ENCODE data around the gene TMEM30A.
A peak's percentile ranks its signal among the peaks of the same experiment; 100 is the strongest.

TMEM30A gene

GRCh38 chr6:75284632-75285282, at the start of gene TMEM30A:
TSS of gene TMEM30A (minus strand) at chr6:75284792. CDS start at chr6:75284638, 154 bp downstream.
- peak; percentile 97 for DNase-seq

- DNase-seq = no peak
These were observed 49.1 kb upstream of the TMEM30A start for GRCh38 chr6:75333676-75334200.

- no peak for DNase-seq
These were observed 46.6 kb upstream of the TMEM30A start for GRCh38 chr6:75331151-75331550.

DNA sequence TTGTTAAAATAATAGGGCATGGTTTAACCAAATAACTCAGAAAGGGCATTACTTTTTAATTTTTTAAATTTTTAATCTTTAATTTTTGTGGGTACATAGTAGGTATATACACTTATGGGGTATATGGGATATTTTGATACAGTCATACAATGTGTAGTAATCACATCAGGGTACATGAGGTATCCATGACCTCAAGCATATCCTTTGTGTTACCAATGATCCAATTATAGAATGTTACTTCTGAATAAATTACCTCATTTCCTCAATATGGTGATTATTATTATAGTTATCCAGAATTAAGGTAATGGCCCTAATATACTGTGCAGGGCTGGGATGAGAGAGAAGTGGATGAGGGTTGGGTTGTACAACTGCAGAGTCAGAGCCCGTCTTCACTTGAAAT, 45.1 kb upstream of the TMEM30A start:
- no peak for DNase-seq

- DNase-seq = no peak
These were observed 43.2 kb upstream of the TMEM30A start for GRCh38 chr6:75327807-75328206.

- DNase-seq = no peak
These were observed 42.1 kb upstream of the TMEM30A start for GRCh38 chr6:75326557-75327258.

- DNase-seq = no peak
These were observed 34.3 kb upstream of the TMEM30A start for GRCh38 chr6:75318900-75319299.

DNA sequence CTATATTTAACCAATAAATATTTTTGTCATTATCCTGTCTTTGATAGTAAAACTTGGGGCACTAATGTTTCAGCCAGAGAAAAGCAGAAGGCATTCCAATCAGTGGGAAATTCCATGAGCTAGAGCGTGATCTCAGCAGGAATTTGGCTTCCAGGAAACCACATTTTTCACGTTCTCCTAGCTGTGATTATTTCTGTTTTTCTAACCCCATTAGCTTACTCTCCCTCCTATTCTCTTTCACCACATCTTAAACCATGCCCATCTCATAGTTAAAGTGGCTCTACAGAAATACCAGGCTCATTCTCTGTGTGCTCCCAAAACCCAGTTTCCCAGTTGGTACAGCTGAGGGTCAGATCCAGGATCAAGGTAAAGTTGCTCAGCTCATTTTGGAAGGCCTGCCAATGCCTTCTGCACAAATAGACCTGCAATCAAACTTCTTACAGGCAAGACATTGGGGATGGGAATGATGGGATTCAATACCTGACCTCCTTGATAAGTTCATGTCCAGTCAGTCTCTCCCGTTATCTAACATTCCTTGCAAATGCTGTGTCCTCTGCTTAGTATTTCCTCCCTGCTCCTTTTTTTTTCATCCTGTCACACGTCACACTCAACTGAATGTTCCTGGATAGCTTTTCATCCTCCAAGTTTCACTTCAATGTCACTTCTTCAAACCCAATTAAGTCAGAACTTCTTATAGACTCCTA, 33.1 kb upstream of the TMEM30A start:
- no peak for DNase-seq

- DNase-seq = no peak
These were observed 31.4 kb upstream of the TMEM30A start for GRCh38 chr6:75315978-75316377.

GRCh38 chr6:75308250-75308988, 23.8 kb upstream of the TMEM30A start:
- no peak for DNase-seq

GRCh38 chr6:75307364-75308004, 22.9 kb upstream of the TMEM30A start:
- no peak for DNase-seq

GRCh38 chr6:75306064-75306463, 21.5 kb upstream of the TMEM30A start:
- no peak for DNase-seq

GRCh38 chr6:75305573-75305972, 21.0 kb upstream of the TMEM30A start:
- DNase-seq = no peak

GRCh38 chr6:75302280-75302679, 17.7 kb upstream of the TMEM30A start:
- no peak for DNase-seq

DNA sequence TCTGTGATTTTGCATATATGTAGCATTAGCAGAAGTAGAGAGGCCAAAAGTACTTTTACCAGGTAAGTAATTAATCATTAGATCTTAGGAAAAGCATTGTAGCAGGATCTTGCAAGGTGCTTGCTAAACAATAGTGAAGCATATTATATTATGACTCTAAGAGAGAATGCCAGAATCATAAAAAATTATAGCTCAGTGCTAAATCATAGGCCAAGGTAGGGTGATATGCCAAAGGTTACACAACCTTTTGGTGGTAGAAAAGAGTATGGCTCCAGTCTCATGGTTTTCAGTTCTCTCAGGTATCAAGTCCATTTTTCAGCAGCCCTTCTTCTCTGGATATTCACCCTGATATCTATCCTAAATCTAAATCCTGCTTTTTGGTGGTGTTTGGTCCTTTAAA, 16.9 kb upstream of the TMEM30A start:
- no peak for DNase-seq

- DNase-seq = no peak
These were observed 16.5 kb upstream of the TMEM30A start for GRCh38 chr6:75301088-75301487.

GRCh38 chr6:75300531-75300855, 15.9 kb upstream of the TMEM30A start:
- DNase-seq = no peak

DNA sequence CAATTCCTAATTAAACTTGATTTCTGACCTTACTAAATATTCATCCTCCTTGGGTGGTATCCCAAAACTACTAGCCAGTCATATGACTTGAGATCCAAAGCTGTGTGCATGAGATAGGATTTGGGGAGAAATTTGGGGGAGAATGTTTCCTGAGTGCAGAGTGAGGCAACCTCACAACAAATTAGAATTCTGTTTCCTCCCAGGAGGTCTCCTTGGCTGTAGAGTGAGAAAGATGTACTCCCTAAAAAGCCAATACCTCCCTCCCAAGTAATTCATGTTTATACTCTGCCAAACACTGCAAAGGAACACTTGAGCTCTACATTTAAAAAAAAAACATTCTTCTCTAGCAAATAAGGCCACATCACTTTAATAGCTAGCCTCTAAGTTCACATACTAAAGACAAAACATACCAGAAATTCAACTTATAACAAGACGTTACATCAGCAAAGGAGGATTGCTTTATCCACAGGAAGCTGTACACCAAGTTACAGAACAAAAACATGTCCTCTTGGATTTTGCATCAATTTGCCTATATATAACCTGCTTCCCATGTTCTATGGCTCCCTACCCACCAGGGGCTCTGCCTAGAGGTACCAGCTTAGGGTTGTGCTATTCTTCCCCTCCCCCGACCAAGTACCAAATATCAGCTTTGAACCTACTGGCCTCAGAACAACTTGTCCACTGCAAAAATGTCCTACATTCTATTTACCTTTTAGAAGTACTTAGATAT, 15.4 kb upstream of the TMEM30A start:
- no peak for DNase-seq

GRCh38 chr6:75296811-75297779, 12.5 kb upstream of the TMEM30A start:
- DNase-seq = no peak

GRCh38 chr6:75292555-75292954, 8.0 kb upstream of the TMEM30A start:
- no peak for DNase-seq

GRCh38 chr6:75291744-75292143, 7.2 kb upstream of the TMEM30A start:
- DNase-seq = no peak
